K562 (cell line): ENCODE measurements around the gene ZNF785. TPM values are rescaled to one million over a fixed set of nuclear protein-coding genes. Genes with fewer than 3 reads are reported as not detected.
"Not testable (repeated sequence)": the region's sequence is repeated elsewhere in the genome, so short reads cannot be mapped to it uniquely, and the experiment has no call there.

ENCODE experiments used
- BCOR ChIP-seq: fragments of 450-650 bp; IDR thresholded peaks from 2 replicates; pipeline ENCODE4 v1.6.1; 2016
- BHLHE40 ChIP-seq: IDR thresholded peaks from 2 replicates; pipeline ENCODE4 v1.6.1; 2011; ENCODE audit warnings: low read length, improper control_type of control experiment
- CBFA2T3 ChIP-seq: fragments of 450-650 bp; IDR thresholded peaks from 2 replicates; pipeline ENCODE4 v1.6.1; 2017
- HDAC2 ChIP-seq: fragments of 450-650 bp; IDR thresholded peaks from 2 replicates; pipeline ENCODE4 v1.6.1; 2016; ENCODE audit warnings: mild to moderate bottlenecking
- HDAC3 ChIP-seq: fragments of 450-650 bp; IDR thresholded peaks from 2 replicates; pipeline ENCODE4 v1.6.1; 2018; ENCODE audit warnings: borderline replicate concordance, mild to moderate bottlenecking, moderate library complexity; ENCODE audit not compliant: partially characterized antibody
- HMBOX1 ChIP-seq: sonication (generic); IDR thresholded peaks from 2 replicates; pipeline ENCODE4 v1.6.1; 2016
- JUND ChIP-seq, 2 experiments: IDR thresholded peaks; 2 replicates in 1 of 2; 3 replicates in 1 of 2; pipeline ENCODE4 v1.6.1; 2011; ENCODE audit warnings: borderline replicate concordance in 2 of 2, low read depth in 2 of 2, low read length in 2 of 2, improper control_type of control experiment in 1 of 2, missing biosample characterization in 1 of 2, missing genetic modification characterization in 1 of 2, missing genetic modification reagents in 1 of 2
- KAT7 ChIP-seq: sonication (generic); formaldehyde crosslinking; IDR thresholded peaks from 2 replicates; pipeline ENCODE4 v1.8.0; 2022; ENCODE audit warnings: missing genetic modification reagents, mild to moderate bottlenecking, borderline replicate concordance
- KDM1A ChIP-seq, 2 experiments: fragments of 450-650 bp; IDR thresholded peaks; 2 replicates each; pipeline ENCODE4 v1.6.1; 2016; ENCODE audit warnings: mild to moderate bottlenecking in 2 of 2
- KLF16 ChIP-seq: IDR thresholded peaks from 2 replicates; pipeline ENCODE4 v1.6.1; 2016; ENCODE audit warnings: antibody characterized with exemption
- MEIS2 ChIP-seq: fragments of 450-650 bp; IDR thresholded peaks from 2 replicates; pipeline ENCODE4 v1.6.1; 2014; ENCODE audit warnings: mild to moderate bottlenecking; ENCODE audit not compliant: partially characterized antibody
- MTA2 ChIP-seq: fragments of 450-650 bp; IDR thresholded peaks from 2 replicates; pipeline ENCODE4 v1.6.1; 2016; ENCODE audit warnings: low read depth
- NCOR1 ChIP-seq: fragments of 450-650 bp; IDR thresholded peaks from 2 replicates; pipeline ENCODE4 v1.6.1; 2016; ENCODE audit warnings: mild to moderate bottlenecking, moderate library complexity
- NFIC ChIP-seq: fragments of 450-650 bp; IDR thresholded peaks from 2 replicates; pipeline ENCODE4 v1.6.1; 2017; ENCODE audit warnings: mild to moderate bottlenecking, inconsistent platforms
- NR2C1 ChIP-seq, 2 experiments: fragments of 450-650 bp; IDR thresholded peaks; 2 replicates each; pipeline ENCODE4 v1.6.1; 2017; ENCODE audit warnings: mild to moderate bottlenecking in 2 of 2, antibody characterized with exemption in 1 of 2, inconsistent platforms in 1 of 2, missing compliant biosample characterization in 1 of 2, missing genetic modification characterization in 1 of 2
- PBX2 ChIP-seq, 2 experiments: IDR thresholded peaks in 1 of 2; conservative IDR thresholded peaks in 1 of 2; 2 replicates each; pipeline ENCODE4 v1.6.1; 2016; ENCODE audit warnings: low read depth in 2 of 2, mild to moderate bottlenecking in 1 of 2, missing compliant biosample characterization in 1 of 2, missing genetic modification characterization in 1 of 2, moderate library complexity in 1 of 2
- SMAD4 ChIP-seq: fragments of 250-450 bp; sonication (Bioruptor Pico); conservative IDR thresholded peaks from 2 replicates; pipeline ENCODE4 v1.8.0; 2021; ENCODE audit warnings: inconsistent platforms, mild to moderate bottlenecking, moderate library complexity
- SMARCA4 ChIP-seq: fragments of 450-650 bp; IDR thresholded peaks from 2 replicates; pipeline ENCODE4 v1.6.1; 2016
- SMARCE1 ChIP-seq: fragments of 450-650 bp; IDR thresholded peaks from 2 replicates; pipeline ENCODE4 v1.7.1; 2016; ENCODE audit warnings: mild to moderate bottlenecking
- TBL1XR1 ChIP-seq, 2 experiments: IDR thresholded peaks; 2 replicates each; pipeline ENCODE4 v1.6.1; 2012; ENCODE audit warnings: improper control_type of control experiment in 2 of 2, low read length in 2 of 2, mild to moderate bottlenecking in 1 of 2
- TEAD1 ChIP-seq, 2 experiments: fragments of 450-650 bp in 1 of 2; sonication (generic) in 1 of 2; formaldehyde crosslinking; IDR thresholded peaks; 2 replicates each; pipeline versions ENCODE4 v1.4.0 to v1.8.0; 2020 to 2022; ENCODE audit warnings: mild to moderate bottlenecking in 2 of 2, missing genetic modification reagents in 1 of 2
- TEAD4 ChIP-seq, 2 experiments: sonication (generic) in 1 of 2; formaldehyde crosslinking in 1 of 2; IDR thresholded peaks; 2 replicates each; pipeline versions ENCODE4 v1.6.1 to v1.8.0; 2012 to 2022; ENCODE audit warnings: borderline replicate concordance in 1 of 2, inconsistent platforms in 1 of 2, low read length in 1 of 2, mild to moderate bottlenecking in 1 of 2, missing genetic modification reagents in 1 of 2
- TRIM24 ChIP-seq, 2 experiments: fragments of 450-650 bp; IDR thresholded peaks; 2 replicates each; pipeline ENCODE4 v1.6.1; 2016
- ZNF121 ChIP-seq: sonication (generic); formaldehyde crosslinking; conservative IDR thresholded peaks from 2 replicates; pipeline ENCODE4 v1.8.0; 2022; ENCODE audit warnings: missing genetic modification reagents
- polyA plus RNA-seq, 8 experiments: library from polyadenylated mRNA; depleted of rRNA in 4 of 8; stranded (reverse) in 5 of 8; unstranded in 3 of 8; fragments of >200 nt; fragmentation: Nextera tagmentation in 2 of 8; fragmentation: Illumina TruSeq in 1 of 8; extraction: Ambion mirVana in 2 of 8; extraction: Trizol in 1 of 8; gene quantifications; 2 replicates each; pipeline versions ENCODE4 v1.2.1 to v1.2.3, GENCODE V29; 2011 to 2014; ENCODE audit warnings: inconsistent platforms in 1 of 8, missing spikeins in 1 of 8
- total RNA-seq, 7 experiments: library from RNA; depleted of rRNA in 6 of 7; stranded (reverse); fragments of >200 nt in 6 of 7; fragmentation: Illumina TruSeq in 2 of 7; extraction: Trizol in 2 of 7; gene quantifications; 2 replicates each; pipeline versions ENCODE4 v1.2.1 to v1.2.3, GENCODE V29; 2011 to 2021; ENCODE audit warnings: low replicate concordance in 1 of 7

ZNF785 gene
- total and polyA plus RNA-seq, 9 of the 15 experiments (the other 6 are each of a cell fraction or from before 2014, with no cell fraction given), result 0.64 to 11.0 (median 6.4) TPM

GRCh38 chr16:30540916-30541464, 44.5 kb downstream of the ZNF785 start (continued):
- peak; percentile 59; the same call in 1 of the 2 replicates for TF ChIP-seq BHLHE40
- peak; percentile 93 for TF ChIP-seq CBFA2T3
- TF ChIP-seq SMARCE1, result 0 out of 2 replicates have a peak, but pooled peaks have one; percentile 50
- peak; percentile 84 for TF ChIP-seq NCOR1
- not testable (repeated sequence) for TF ChIP-seq JUND (IDR thresholded peaks at IDR 0.05; ENCODE audit: borderline replicate concordance, low read depth, low read length); TEAD4 (CRISPR knock-in tag; IDR thresholded peaks at IDR 0.05; ENCODE audit: borderline replicate concordance); PBX2 (CRISPR knock-in tag; IDR thresholded peaks at IDR 0.05; ENCODE audit: low read depth)
- peak; percentile 19; the same call in 1 of the 3 replicates for TF ChIP-seq JUND (tag; IDR thresholded peaks at IDR 0.05; ENCODE audit: borderline replicate concordance, low read depth, low read length)
- TF ChIP-seq ZNF121 (CRISPR knock-in tag), result peak; percentile 63
- TF ChIP-seq TEAD1 (CRISPR knock-in tag; IDR thresholded peaks at IDR 0.05), result peak in 1 of 2 experiments; percentile 49; a peak in 1 of 4 replicates
- TF ChIP-seq HDAC2, result peak; percentile 72; the same call in 1 of the 2 replicates
- 0 out of 4 replicates have a peak, but pooled peaks of 1 of the 2 experiments have one; percentile 14 for TF ChIP-seq TBL1XR1 (IDR thresholded peaks at IDR 0.05; ENCODE audit: low read length in 2 of 2)
- TF ChIP-seq KAT7 (CRISPR knock-in tag), result peak; percentile 25; the same call in 1 of the 2 replicates
- peak; percentile 65; the same call in 1 of the 2 replicates for TF ChIP-seq KLF16
- TF ChIP-seq HDAC3, result peak; percentile 48
- peak; percentile 47; the same call in 1 of the 2 replicates for TF ChIP-seq SMARCA4
- 0 out of 2 replicates have a peak, but pooled peaks have one; percentile 27 for TF ChIP-seq HMBOX1
- TF ChIP-seq MTA2, result peak; percentile 65
- peak; percentile 66 for TF ChIP-seq NFIC
- TF ChIP-seq NR2C1 (IDR thresholded peaks at IDR 0.05), result peak; percentile 55
- 0 out of 2 replicates have a peak, but pooled peaks have one; percentile 35 for TF ChIP-seq NR2C1 (tag; IDR thresholded peaks at IDR 0.05)
- TF ChIP-seq MEIS2, result peak; percentile 72
- peak; percentile 81 for TF ChIP-seq TEAD4 (IDR thresholded peaks at IDR 0.05; ENCODE audit: low read length)
- peak in 1 of 2 experiments; percentile 50; a peak in 2 of 4 replicates for TF ChIP-seq TRIM24 (IDR thresholded peaks at IDR 0.05)
- TF ChIP-seq SMAD4, result 0 out of 2 replicates have a peak, but pooled peaks have one; percentile 28
- peak; percentile 42; the same call in 1 of the 2 replicates for TF ChIP-seq PBX2 (tag; conservative IDR thresholded peaks at IDR 0.05; ENCODE audit: low read depth)
- TF ChIP-seq KDM1A (IDR thresholded peaks at IDR 0.05), result peak; percentile 96 to 98
- TF ChIP-seq BCOR, result peak; percentile 58
